Lung (tissue), 12 donors: Measurements from ENCODE around the gene SLC37A3. TPM values are rescaled to one million over a fixed set of nuclear protein-coding genes. Genes with fewer than 3 reads are reported as not detected.
A peak's percentile ranks its signal among the peaks of the same experiment; 100 is the strongest.

Experiments
- ATAC-seq: fragments of 200-7000 bp; cut with Tn5 transposase; one replicate; pipeline ENCODE4 v1.9.1; 2020; ENCODE audit warnings: moderate number of reproducible peaks; ENCODE audit not compliant: insufficient read depth, low FRiP score
- DNase-seq, 3 donors: peaks; one replicate each; pipeline ENCODE4 v3.0.0-alpha.2; 2013 to 2017
- H3K27ac ChIP-seq, 2 donors: one replicate each; pipeline ENCODE4 v1.5.1; 2013; ENCODE audit warnings: mild to moderate bottlenecking in 2 of 2, moderate library complexity in 2 of 2, control low read depth in 1 of 2, inconsistent platforms in 1 of 2, low read depth in 1 of 2, low read length in 1 of 2
- H3K27me3 ChIP-seq, 3 donors: one replicate each; pipeline ENCODE4 v1.5.1; 2013; ENCODE audit warnings: low read length in 2 of 3; ENCODE audit not compliant: control insufficient read depth in 3 of 3, insufficient read depth in 3 of 3
- H3K36me3 ChIP-seq, 4 donors: one replicate each; pipeline ENCODE4 v1.5.1; 2013; ENCODE audit warnings: low read length in 4 of 4, mild to moderate bottlenecking in 1 of 4, moderate library complexity in 1 of 4; ENCODE audit not compliant: control insufficient read depth in 4 of 4, insufficient read depth in 4 of 4
- H3K4me1 ChIP-seq, 5 donors: one replicate each; pipeline ENCODE4 v1.5.1; 2013; ENCODE audit warnings: low read length in 5 of 5, mild to moderate bottlenecking in 2 of 5, moderate library complexity in 1 of 5; ENCODE audit not compliant: control insufficient read depth in 5 of 5, insufficient read depth in 5 of 5
- H3K4me3 ChIP-seq: one replicate; pipeline ENCODE4 v1.5.1; 2013; ENCODE audit warnings: mild to moderate bottlenecking, control low read depth, moderate library complexity
- H3K9ac ChIP-seq, 2 donors: one replicate each; pipeline ENCODE4 v1.5.1; 2013; ENCODE audit warnings: low read length in 2 of 2, control low read depth in 1 of 2; ENCODE audit not compliant: insufficient read depth in 1 of 2
- H3K9me3 ChIP-seq, 4 donors: one replicate each; pipeline ENCODE4 v1.5.1; 2013; ENCODE audit warnings: low read length in 3 of 4, mild to moderate bottlenecking in 1 of 4, moderate library complexity in 1 of 4; ENCODE audit not compliant: control insufficient read depth in 4 of 4, insufficient read depth in 3 of 4
- WGBS, 2 donors: extraction: QIAGEN DNeasy Blood & Tissue Kit; methylation state at CpG; one replicate each; pipeline ENCODE4 v1.1.7; 2013; 5-methylcytosine and 5-hydroxymethylcytosine counted together
- polyA plus RNA-seq, 2 donors: library from polyadenylated mRNA; stranded (reverse); fragments of 200-250 nt; gene quantifications; one replicate each; pipeline ENCODE4 v1.2.1, GENCODE V29; 2013
- total RNA-seq, 2 donors: library from RNA; depleted of rRNA in 1 of 2; stranded (reverse); fragments of >200 nt in 1 of 2; gene quantifications; one replicate each; pipeline ENCODE4 v1.2.1, GENCODE V29; 2014 to 2021
- TF ChIP-seq, protein P1 (sequence below): IDR thresholded peaks from 2 replicates; pipeline ENCODE4 v1.5.1; 2012; ENCODE audit warnings: mild to moderate bottlenecking; ENCODE audit errors: control extremely low read depth, extremely low read depth
- donor health status: control.
- donor health status: control.
- donor health status: Bipolar disorder and iron deficiency.
- donor health status: healthy.
- donor health status: DM: yes; HTN: yes; CAD: no.

The SLC37A3 gene
- total and polyA plus RNA-seq, 4 donors, result 19.2 to 53.4 (median 26.8) TPM

- Histone ChIP-seq H3K9me3 (no peaks in the 10 kb centered on the region), H3K4me3 (no peak overlapping the region), H3K9ac (no peak overlapping the region), H3K27ac (no peak overlapping the region), H3K27me3 (no peaks in the 10 kb centered on the region), H3K4me1 (no peaks in the 10 kb centered on the region), H3K36me3 (no peaks in the 10 kb centered on the region)
- ATAC-seq, result no peak
- no peak for DNase-seq
- 88 to 95% methylated on average over 2 of the region's 2 CpGs for WGBS, 2 donors
- TF ChIP-seq, protein P1, sequence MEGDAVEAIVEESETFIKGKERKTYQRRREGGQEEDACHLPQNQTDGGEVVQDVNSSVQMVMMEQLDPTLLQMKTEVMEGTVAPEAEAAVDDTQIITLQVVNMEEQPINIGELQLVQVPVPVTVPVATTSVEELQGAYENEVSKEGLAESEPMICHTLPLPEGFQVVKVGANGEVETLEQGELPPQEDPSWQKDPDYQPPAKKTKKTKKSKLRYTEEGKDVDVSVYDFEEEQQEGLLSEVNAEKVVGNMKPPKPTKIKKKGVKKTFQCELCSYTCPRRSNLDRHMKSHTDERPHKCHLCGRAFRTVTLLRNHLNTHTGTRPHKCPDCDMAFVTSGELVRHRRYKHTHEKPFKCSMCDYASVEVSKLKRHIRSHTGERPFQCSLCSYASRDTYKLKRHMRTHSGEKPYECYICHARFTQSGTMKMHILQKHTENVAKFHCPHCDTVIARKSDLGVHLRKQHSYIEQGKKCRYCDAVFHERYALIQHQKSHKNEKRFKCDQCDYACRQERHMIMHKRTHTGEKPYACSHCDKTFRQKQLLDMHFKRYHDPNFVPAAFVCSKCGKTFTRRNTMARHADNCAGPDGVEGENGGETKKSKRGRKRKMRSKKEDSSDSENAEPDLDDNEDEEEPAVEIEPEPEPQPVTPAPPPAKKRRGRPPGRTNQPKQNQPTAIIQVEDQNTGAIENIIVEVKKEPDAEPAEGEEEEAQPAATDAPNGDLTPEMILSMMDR, result no peak
These were observed 43.2 kb upstream of the SLC37A3 start for GRCh38 chr7:140441519-140441918.

GRCh38 chr7:140440593-140440992 is 42.3 kb upstream of the SLC37A3 start:
- 92 to 93% methylated on average over 3 of the region's 3 CpGs for WGBS, 2 donors
- Histone ChIP-seq H3K4me1 (peaks cover 0 to 3% (median 0%) of the 10 kb centered on the region in 5 donors), H3K27me3 (peaks cover 0 to 3% (median 0%) of the 10 kb centered on the region in 3 donors)

DNA sequence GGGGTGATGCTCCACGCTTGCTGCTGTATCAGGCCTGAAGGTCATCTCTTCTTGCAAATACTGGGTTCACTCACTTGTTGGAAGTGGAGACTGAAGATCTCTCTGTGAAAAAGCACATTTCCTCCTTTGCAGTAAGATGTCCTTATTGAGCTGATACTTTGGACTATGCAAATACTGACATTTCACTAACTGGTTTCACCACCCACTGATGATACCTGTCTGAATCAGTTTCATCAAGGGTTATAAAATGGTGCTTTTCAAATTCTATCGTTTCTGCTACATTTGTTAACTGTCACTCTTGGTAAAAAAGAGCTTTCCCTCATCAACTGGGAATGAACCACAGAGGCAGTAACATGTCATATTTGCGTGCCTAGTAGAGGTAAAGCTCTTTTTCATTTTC is 41.0 kb upstream of the SLC37A3 start:
- DNase-seq, result no peak
- H3K4me1 ChIP-seq, result peaks cover 0 to 4% (median 0%) of the 10 kb centered on the region in 5 donors
- no peaks in the 10 kb centered on the region for H3K36me3 ChIP-seq
- peaks cover 0 to 3% (median 0%) of the 10 kb centered on the region in 3 donors for H3K27me3 ChIP-seq
- H3K4me3 ChIP-seq, result no peak overlapping the region
- ATAC-seq, result no peak
- 88 to 93% methylated on average over 3 of the region's 3 CpGs for WGBS, 2 donors
- TF ChIP-seq, protein P1, result no peak
- H3K27ac ChIP-seq, result no peak overlapping the region
- H3K9ac ChIP-seq, result no peak overlapping the region
- no peaks in the 10 kb centered on the region for H3K9me3 ChIP-seq

More at GRCh38 chr7:140440593-140440992, 42.3 kb upstream of the SLC37A3 start:
- ATAC-seq, result no peak
- H3K9ac ChIP-seq, result no peak overlapping the region
- TF ChIP-seq, protein P1, result no peak
- no peak overlapping the region for H3K27ac ChIP-seq
- no peak overlapping the region for H3K4me3 ChIP-seq
- H3K36me3 ChIP-seq, result no peaks in the 10 kb centered on the region
- no peaks in the 10 kb centered on the region for H3K9me3 ChIP-seq
- no peak for DNase-seq

- no peaks in the 10 kb centered on the region for H3K36me3 ChIP-seq
- H3K27ac ChIP-seq, result no peak overlapping the region
- ATAC-seq (no peak), DNase-seq (peak in 2 of 3 donors; percentile 24 to 34)
- TF ChIP-seq, protein P1, result no peak
- H3K4me3 ChIP-seq, result peak overlapping the region; percentile 7
- peaks cover 0 to 4% (median 0%) of the 10 kb centered on the region in 5 donors for H3K4me1 ChIP-seq
- peaks cover 0 to 3% (median 0%) of the 10 kb centered on the region in 3 donors for H3K27me3 ChIP-seq
- no peak overlapping the region for H3K9ac ChIP-seq
- no peaks in the 10 kb centered on the region for H3K9me3 ChIP-seq
- 44 to 51% methylated on average over 51 of the region's 51 CpGs for WGBS, 2 donors
These were observed 37.0 kb upstream of the SLC37A3 start for GRCh38 chr7:140435252-140435895.
